ENCODE results near the gene RAD9B.
"Not testable (repeated sequence)": the region's sequence is repeated elsewhere in the genome, so short reads cannot be mapped to it uniquely, and the experiment has no call there.

RAD9B gene

GRCh38 chr12:110528277-110528839 lies 26.2 kb downstream of the RAD9B start:
- DNase-seq, result no peak

- no peak for DNase-seq
These were observed 28.4 kb downstream of the RAD9B start for GRCh38 chr12:110530511-110530910.

- DNase-seq, result no peak
These were observed 29.7 kb downstream of the RAD9B start for GRCh38 chr12:110531741-110532333.

- no peak for DNase-seq
These were observed 30.5 kb downstream of the RAD9B start for GRCh38 chr12:110532644-110533043.

GRCh38 chr12:110533607-110534006 lies 31.5 kb downstream of the RAD9B start:
- DNase-seq, result no peak

DNA sequence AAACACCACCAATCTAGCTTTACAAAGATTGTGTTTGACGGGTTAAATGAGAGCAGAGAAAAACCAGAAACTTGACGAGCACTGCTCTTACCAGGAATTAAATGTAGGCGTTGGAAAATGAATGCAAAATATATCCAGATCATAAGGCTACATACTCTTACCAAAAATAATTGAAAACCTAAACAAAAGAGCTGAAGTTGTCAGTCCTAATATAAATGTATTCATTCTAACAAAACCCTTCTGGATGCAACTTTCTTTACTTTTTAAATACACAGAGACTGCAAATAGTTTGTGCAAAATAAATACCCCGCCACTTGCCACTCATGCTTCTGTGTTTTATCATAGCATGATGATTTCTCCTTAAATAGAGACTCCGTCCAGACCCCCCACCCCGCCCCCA lies 32.7 kb downstream of the RAD9B start:
- no peak for DNase-seq

- no peak for DNase-seq
These were observed 34.9 kb downstream of the RAD9B start for GRCh38 chr12:110536834-110537604.

- no peak for DNase-seq
These were observed 35.7 kb downstream of the RAD9B start for GRCh38 chr12:110537605-110538409.

- DNase-seq, result no peak
These were observed 36.9 kb downstream of the RAD9B start for GRCh38 chr12:110538869-110539622.

- DNase-seq, result no peak
These were observed 37.9 kb downstream of the RAD9B start for GRCh38 chr12:110540048-110540447.

DNA sequence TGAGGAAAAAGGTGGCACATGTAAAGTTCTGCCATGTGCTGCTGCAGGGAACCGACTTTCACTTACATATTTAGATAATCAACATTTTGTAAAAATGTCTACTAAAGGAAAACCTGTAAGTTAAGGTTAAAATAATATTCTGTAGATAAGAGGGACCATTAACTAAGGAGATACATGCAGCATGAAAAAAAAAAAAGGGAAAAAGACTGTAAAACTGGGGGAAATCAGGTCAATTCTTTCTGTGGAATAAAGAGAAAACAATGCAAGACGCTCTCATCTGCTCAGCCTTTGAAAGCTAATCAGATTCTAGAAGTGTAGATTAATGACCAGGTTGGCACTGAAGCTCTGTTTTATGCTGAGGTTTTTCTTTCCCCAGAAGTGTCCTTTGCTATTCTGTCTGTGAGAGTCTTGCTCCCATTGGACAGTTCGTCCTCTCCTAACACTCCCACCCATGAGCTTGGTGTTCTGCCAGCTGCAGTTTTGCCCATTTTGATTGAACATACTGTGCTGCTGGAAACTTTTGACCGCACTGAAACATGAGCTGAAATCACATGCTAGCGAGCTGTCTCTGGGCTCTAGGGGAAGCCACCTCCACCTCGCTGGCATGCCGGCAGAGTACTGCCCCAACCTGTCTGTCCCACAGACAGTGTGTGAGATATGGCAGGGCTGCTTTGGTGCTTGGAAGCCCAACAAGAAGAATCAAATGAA lies 41.3 kb downstream of the RAD9B start:
- DNase-seq, result no peak

DNA sequence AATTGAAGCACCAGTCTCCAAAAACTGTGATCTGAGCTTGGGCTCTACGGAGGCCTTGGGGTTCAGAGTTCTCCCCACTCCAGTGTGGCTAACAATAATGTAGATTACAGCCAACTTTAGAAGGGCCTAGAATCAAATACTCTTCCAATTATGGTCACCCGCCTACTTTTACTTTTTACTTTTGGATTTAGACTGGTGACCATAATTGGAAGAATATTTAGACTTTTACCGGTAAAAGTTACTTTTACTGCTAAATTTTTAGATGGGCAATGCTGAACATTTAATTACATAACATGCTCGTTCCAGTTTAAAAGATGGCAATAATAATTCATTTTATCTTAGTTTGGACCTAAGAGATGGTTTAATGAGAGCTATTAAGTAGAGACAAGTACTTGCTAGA lies 41.8 kb downstream of the RAD9B start:
- no peak for DNase-seq

- not testable (repeated sequence) for DNase-seq
These were observed 43.1 kb downstream of the RAD9B start for GRCh38 chr12:110545259-110545658.

GRCh38 chr12:110545812-110546211 lies 43.7 kb downstream of the RAD9B start:
- DNase-seq, result no peak

DNA sequence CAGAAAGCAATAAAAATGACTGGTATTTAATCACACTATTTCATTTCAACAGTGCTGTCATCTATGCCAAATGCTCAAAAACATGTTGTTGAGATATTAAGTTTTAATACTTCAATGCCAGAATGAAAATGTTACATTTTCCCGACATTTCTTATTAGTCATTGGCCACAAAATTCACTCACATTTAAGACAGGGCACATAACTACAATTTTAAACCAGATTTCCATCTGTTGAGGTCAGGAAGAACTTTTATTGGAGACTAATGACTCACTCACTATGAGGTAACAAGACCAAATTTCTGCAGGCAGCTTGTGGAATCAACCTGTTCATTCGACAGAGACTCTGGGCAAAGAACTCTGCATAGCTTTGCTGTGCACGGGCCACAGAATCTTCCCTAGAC lies 44.2 kb downstream of the RAD9B start:
- no peak for DNase-seq

DNA sequence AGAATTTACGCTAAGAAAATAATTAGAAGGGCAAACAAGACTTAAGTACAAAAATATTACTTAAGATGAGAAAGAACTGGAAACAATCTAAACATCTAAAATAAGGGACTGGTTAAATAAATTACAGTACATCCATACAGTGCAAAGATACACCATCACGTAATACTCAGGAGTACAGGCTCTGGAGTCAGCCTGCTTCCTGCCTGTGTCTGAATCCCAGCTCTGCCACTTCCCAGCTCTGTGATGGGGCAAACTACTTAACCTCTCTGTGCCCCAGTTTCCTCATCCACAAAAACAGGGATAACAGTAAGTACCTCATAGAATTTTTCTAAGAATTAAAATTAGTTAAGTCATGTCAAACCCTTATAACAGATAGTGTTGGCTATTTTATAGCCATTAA lies 45.0 kb downstream of the RAD9B start:
- DNase-seq, result no peak

DNA sequence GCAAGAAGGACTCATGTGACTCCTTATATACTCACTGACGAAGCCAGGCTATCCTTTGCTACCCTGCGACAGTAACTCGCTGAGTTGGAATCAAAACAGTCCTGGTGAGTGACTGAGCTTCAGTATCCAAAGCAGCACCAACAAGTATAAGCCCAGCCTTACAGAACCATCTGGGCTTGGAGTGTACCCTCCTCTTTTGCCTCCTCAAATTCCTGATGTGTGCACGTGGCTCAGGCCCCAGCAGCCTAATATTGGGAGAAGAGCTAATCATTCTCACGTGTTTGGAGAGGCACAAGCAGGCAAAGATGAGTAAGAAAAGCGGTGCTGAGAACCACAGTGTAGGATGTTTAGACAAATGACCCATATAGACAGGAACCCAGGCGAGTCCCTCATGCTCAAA lies 46.5 kb downstream of the RAD9B start:
- DNase-seq, result no peak

DNA sequence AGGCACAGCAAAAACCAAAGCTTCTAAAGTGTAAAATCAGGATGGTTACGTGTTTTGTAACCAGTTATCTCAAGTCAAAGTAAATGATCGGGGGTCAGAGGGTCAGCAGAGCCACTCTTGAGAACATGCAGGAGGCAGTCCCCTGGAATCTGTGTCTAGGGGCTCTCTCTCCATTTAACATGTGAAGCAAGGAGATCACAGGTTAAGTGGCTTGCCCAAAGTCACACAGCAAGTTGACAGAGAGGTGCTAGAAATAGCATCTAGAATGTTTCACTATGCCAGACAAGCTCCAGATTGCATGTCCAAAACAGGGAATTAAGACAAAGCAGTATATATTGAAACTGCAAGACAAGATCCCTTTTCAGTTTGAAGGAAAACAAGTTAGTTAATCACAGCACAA lies 47.6 kb downstream of the RAD9B start:
- no peak for DNase-seq

GRCh38 chr12:110550981-110551380 lies 48.9 kb downstream of the RAD9B start:
- DNase-seq, result no peak
